HCT116 (cell line): ENCODE measurements around the gene CLEC16A. TPM values are rescaled to one million over a fixed set of nuclear protein-coding genes. Genes with fewer than 3 reads are reported as not detected.

ENCODE experiments used
- ATAC-seq: fragments of 200-7000 bp; cut with Tn5 transposase; 2 replicates; pipeline ENCODE4 v1.9.1; 2020; ENCODE audit warnings: mild to moderate bottlenecking, moderate library complexity
- BruUV-seq: library from RNA; stranded (reverse); fragments of 400-500 nt; replicated peaks from 2 replicates; lab custom pipeline; 2021; lab: Mats Ljungman, UMichigan
- CTCF ChIA-PET: fragments of 300-600 bp; sonication (Branson Sonifier 250); formaldehyde crosslinking; loops from one replicate; lab custom pipeline; 2021; ENCODE audit warnings: antibody characterized with exemption; lab: Charles Lee
- POLR2A ChIA-PET: fragments of 300-600, 350-600 bp; sonication (Branson Sonifier 250); formaldehyde crosslinking; loops from one replicate; lab custom pipeline; 2021; ENCODE audit warnings: antibody characterized with exemption; lab: Charles Lee
- RAD21 ChIA-PET, 2 experiments: fragments of 300-600 bp; sonication (Branson Sonifier 250); formaldehyde crosslinking; loops; one replicate each; lab custom pipeline; 2023; ENCODE audit warnings: low total read pairs in 2 of 2; ENCODE audit not compliant: uncharacterized antibody in 2 of 2, unreplicated experiment in 2 of 2, low non-redundant PET in 1 of 2; lab: Charles Lee
- DNase-seq: peaks from one replicate; pipeline ENCODE4 v3.0.0-alpha.2; 2010; ENCODE audit warnings: low read depth, low spot score
- H2AFZ ChIP-seq: fragments of 200-600 bp; shearing (Covaris generic), sonication (generic); 2 replicates; pipeline ENCODE4 v1.6.1; 2017; ENCODE audit warnings: low read depth, mixed run types, mixed read lengths, antibody characterized with exemption, low read length; ENCODE audit not compliant: poor library complexity, severe bottlenecking
- H3K27ac ChIP-seq: 2 replicates; pipeline ENCODE4 v1.5.1; 2012; ENCODE audit warnings: low read depth, low read length
- H3K27me3 ChIP-seq: fragments of 200-600 bp; sonication (generic); 2 replicates; pipeline ENCODE4 v1.6.1; 2016; ENCODE audit warnings: mixed run types, low read length, mixed read lengths; ENCODE audit not compliant: insufficient read depth
- H3K36me3 ChIP-seq, 2 experiments: fragments of 200-500 bp in 1 of 2; fragments of 200-600 bp in 1 of 2; sonication (Bioruptor generic) in 1 of 2; sonication (generic) in 1 of 2; 2 replicates each; pipeline versions ENCODE4 v1.5.1 to v1.6.1; 2014 to 2016; ENCODE audit warnings: low read length in 2 of 2, inconsistent platforms in 1 of 2, mixed read lengths in 1 of 2, mixed run types in 1 of 2; ENCODE audit not compliant: insufficient read depth in 2 of 2, control insufficient read depth in 1 of 2
- H3K4me1 ChIP-seq, 2 experiments: fragments of 200-600 bp in 1 of 2; sonication (generic) in 1 of 2; 2 replicates each; pipeline versions ENCODE4 v1.5.1 to v1.6.1; 2012 to 2017; ENCODE audit warnings: low read length in 2 of 2, inconsistent platforms in 1 of 2, mild to moderate bottlenecking in 1 of 2, mixed read lengths in 1 of 2, mixed run types in 1 of 2, moderate library complexity in 1 of 2; ENCODE audit not compliant: insufficient read depth in 2 of 2, control insufficient read depth in 1 of 2
- H3K4me2 ChIP-seq: fragments of 200-600 bp; sonication (generic); 2 replicates; pipeline ENCODE4 v1.6.1; 2017; ENCODE audit warnings: mixed run types, low read length, mixed read lengths
- H3K4me3 ChIP-seq, 2 experiments: fragments of 200-600 bp in 1 of 2; sonication (generic) in 1 of 2; replicated peaks in 1 of 2; 2 replicates each; pipeline ENCODE4 v1.5.1; 2011 to 2016; ENCODE audit warnings: low read length in 2 of 2, control low read depth in 1 of 2, low read depth in 1 of 2, mild to moderate bottlenecking in 1 of 2, mixed read lengths in 1 of 2, mixed run types in 1 of 2
- H3K79me2 ChIP-seq: fragments of 200-600 bp; sonication (generic); 2 replicates; pipeline ENCODE4 v1.6.1; 2017; ENCODE audit warnings: mild to moderate bottlenecking, mixed run types, low read length, moderate library complexity, mixed read lengths; ENCODE audit not compliant: insufficient read depth
- H3K9ac ChIP-seq: fragments of 200-600 bp; sonication (generic); 2 replicates; pipeline ENCODE4 v1.6.1; 2016; ENCODE audit warnings: low read length, mixed read lengths
- H3K9me2 ChIP-seq: fragments of 200-600 bp; sonication (generic), shearing (Covaris generic); 2 replicates; pipeline ENCODE4 v1.6.1; 2017; ENCODE audit warnings: mixed run types, mild to moderate bottlenecking, moderate library complexity; ENCODE audit not compliant: insufficient read depth
- H3K9me3 ChIP-seq, 2 experiments: fragments of 200-500 bp in 1 of 2; fragments of 200-600 bp in 1 of 2; sonication (Bioruptor generic) in 1 of 2; sonication (generic) in 1 of 2; 2 replicates each; pipeline ENCODE4 v1.6.1; 2014 to 2017; ENCODE audit warnings: low read length in 2 of 2, mixed read lengths in 2 of 2, inconsistent platforms in 1 of 2, low read depth in 1 of 2, mild to moderate bottlenecking in 1 of 2, mixed run types in 1 of 2, moderate library complexity in 1 of 2; ENCODE audit not compliant: control insufficient read depth in 1 of 2, insufficient read depth in 1 of 2
- H4K20me1 ChIP-seq: fragments of 200-600 bp; sonication (generic), shearing (Covaris generic); 2 replicates; pipeline ENCODE4 v1.6.1; 2017; ENCODE audit warnings: mixed run types, mild to moderate bottlenecking, moderate library complexity; ENCODE audit not compliant: insufficient read depth
- ATF3 ChIP-seq: IDR thresholded peaks from 2 replicates; pipeline ENCODE4 v1.6.1; 2012
- CBX3 ChIP-seq: IDR thresholded peaks from 2 replicates; pipeline ENCODE4 v1.6.1; 2012; ENCODE audit warnings: low read depth
- CTCF ChIP-seq, 3 experiments: fragments of 200-600 bp in 1 of 3; sonication (generic) in 1 of 3; IDR thresholded peaks in 2 of 3; conservative IDR thresholded peaks in 1 of 3; 2 replicates each; pipeline ENCODE4 v1.5.1; 2012 to 2017; ENCODE audit warnings: low read depth in 2 of 3, low read length in 2 of 3, antibody characterized with exemption in 1 of 3, borderline replicate concordance in 1 of 3, control low read depth in 1 of 3, mild to moderate bottlenecking in 1 of 3, mixed read lengths in 1 of 3, mixed run types in 1 of 3, moderate library complexity in 1 of 3; ENCODE audit not compliant: insufficient read depth in 1 of 3
- EGR1 ChIP-seq: IDR thresholded peaks from 2 replicates; pipeline ENCODE4 v1.6.1; 2012; ENCODE audit warnings: low read depth
- ELF1 ChIP-seq: IDR thresholded peaks from 2 replicates; pipeline ENCODE4 v1.6.1; 2012; ENCODE audit warnings: low read depth, borderline replicate concordance
- EZH2 ChIP-seq: fragments of 200-600 bp; sonication (generic); IDR thresholded peaks from 2 replicates; pipeline ENCODE4 v1.6.1; 2017; ENCODE audit warnings: antibody characterized with exemption, mixed run types
- EZH2phosphoT487 ChIP-seq: fragments of 200-600 bp; IDR thresholded peaks from 2 replicates; pipeline ENCODE4 v1.6.1; 2018; ENCODE audit warnings: antibody characterized with exemption, borderline replicate concordance
- FOSL1 ChIP-seq: IDR thresholded peaks from 2 replicates; pipeline ENCODE4 v1.6.1; 2012; ENCODE audit warnings: low read depth
- JUND ChIP-seq: IDR thresholded peaks from 2 replicates; pipeline ENCODE4 v1.6.1; 2012
- MAX ChIP-seq: IDR thresholded peaks from 2 replicates; pipeline ENCODE4 v1.6.1; 2012
- POLR2A ChIP-seq: IDR thresholded peaks from 2 replicates; pipeline ENCODE4 v1.7.0; 2011; ENCODE audit warnings: borderline replicate concordance; ENCODE audit not compliant: insufficient read depth, insufficient read length; ENCODE audit errors: extremely low read depth
- POLR2AphosphoS5 ChIP-seq: IDR thresholded peaks from 2 replicates; pipeline ENCODE4 v1.6.1; 2011; ENCODE audit warnings: mild to moderate bottlenecking, low read depth, low read length, moderate library complexity
- RAD21 ChIP-seq: IDR thresholded peaks from 2 replicates; pipeline ENCODE4 v1.6.1; 2012; ENCODE audit warnings: low read depth, mild to moderate bottlenecking
- REST ChIP-seq: IDR thresholded peaks from 2 replicates; pipeline ENCODE4 v1.6.1; 2012; ENCODE audit warnings: low read depth
- SIN3A ChIP-seq: IDR thresholded peaks from 2 replicates; pipeline ENCODE4 v1.6.1; 2012; ENCODE audit warnings: low read depth
- SP1 ChIP-seq: IDR thresholded peaks from 2 replicates; pipeline ENCODE4 v1.6.1; 2012; ENCODE audit warnings: low read depth
- SRF ChIP-seq: IDR thresholded peaks from 2 replicates; pipeline ENCODE4 v1.6.1; 2012; ENCODE audit warnings: low read depth
- TCF7L2 ChIP-seq: IDR thresholded peaks from 2 replicates; pipeline ENCODE4 v1.7.0; 2011; ENCODE audit warnings: borderline replicate concordance, inconsistent platforms; ENCODE audit not compliant: insufficient read depth, insufficient read length; ENCODE audit errors: extremely low read depth
- ZFX ChIP-seq: fragments of 450-650 bp; IDR thresholded peaks from 2 replicates; pipeline ENCODE4 v1.6.1; 2017
- ZNF274 ChIP-seq: fragments of 200-500 bp; sonication (Bioruptor generic); IDR thresholded peaks from 2 replicates; pipeline ENCODE4 v1.6.1; 2014; ENCODE audit warnings: mild to moderate bottlenecking, low read depth, low read length, inconsistent platforms
- intact Hi-C: fragments of 100-400 bp; cut with micrococcal nuclease; formaldehyde crosslinking; loops from 2 replicates; pipeline ENCODE4 v1.10.0; 2022
- total RNA-seq: library from RNA; stranded (reverse); gene quantifications from one replicate; pipeline ENCODE4 v1.2.1, GENCODE V29; 2021; ENCODE audit not compliant: unreplicated experiment

CLEC16A gene
- total RNA-seq, 1 experiment from 2014 or later, result 18.0 TPM

- ATAC-seq, result no peak
- Histone ChIP-seq H3K4me2 (peak overlapping the region; percentile 67; the same call in 1 of the 2 replicates), H3K4me3 (no peak overlapping the region), H3K9me3 (no peaks in the 10 kb centered on the region), H3K9ac (no peak overlapping the region), H4K20me1 (no peaks in the 10 kb centered on the region), H3K9me2 (no peaks in the 10 kb centered on the region), H2AFZ (no peak overlapping the region), H3K27me3 (no peaks in the 10 kb centered on the region), H3K79me2 (no peaks in the 10 kb centered on the region), H3K36me3 (no peaks in the 10 kb centered on the region), H3K4me1 (peaks cover 7 to 34% of the 10 kb centered on the region in 2 experiments; a peak in 3 of 4 replicates), H3K27ac (no peak overlapping the region)
- POLR2A ChIA-PET, result interaction anchor here (1.6 kb wide), 1 partner anchor 175 kb away, joined by 4 read pairs; the partner anchor contains the start of gene NUBP1
- TF ChIP-seq ZFX (no peak), RAD21 (no peak), SRF (no peak), POLR2A (no peak), CTCF (IDR thresholded peaks at IDR 0.05 in 2 of 3, conservative IDR thresholded peaks at IDR 0.05 in 1 of 3; ENCODE audit: borderline replicate concordance in 1 of 3, insufficient read depth in 1 of 3, low read depth in 2 of 3, low read length in 2 of 3) (no peak), ELF1 (no peak), POLR2AphosphoS5 (no peak), CBX3 (no peak), SP1 (no peak), JUND (no peak), MAX (no peak; the same call in 1 of the 2 replicates), EGR1 (no peak), FOSL1 (no peak), ATF3 (no peak), TCF7L2 (no peak), SIN3A (no peak), REST (no peak), EZH2 (no peak), ZNF274 (no peak), EZH2phosphoT487 (no peak)
- BruUV-seq, result no TSS peak
- RAD21 ChIA-PET, result interaction anchor here (0.6 to 1.3 kb wide), 4 partner anchors 175 to 404 kb away, joined by 3 to 4 read pairs (median 4); no protein-coding TSS in a partner anchor
- intact Hi-C loops, result loop anchor here (2.0 to 10.0 kb wide), 5 partner anchors 114 to 662 kb away; partner anchors contain the start of gene EMP2
- CTCF ChIA-PET, result interaction anchor here (0.6 to 2.4 kb wide), 16 partner anchors 9 to 1602 kb away, joined by 3 to 21 read pairs (median 5); partner anchors contain the start of genes EMP2 and NUBP1
- no peak for DNase-seq
Observed at GRCh38 chr16:10919003-10919351, 25.4 kb upstream of the CLEC16A start.
